ENCODE measurements around the gene C5. TPM values are rescaled to one million over a fixed set of nuclear protein-coding genes. Genes with fewer than 3 reads are reported as not detected.

C5 gene
- polyA plus RNA-seq, 3 donors: 2.7 to 14.1 (median 3.0) TPM

GRCh38 chr9:120904061-120904977 is 145.8 kb downstream of the C5 start:
- WGBS, 3 donors: 84 to 91% (median 87%) methylated on average over 16 of the region's 16 CpGs

DNA sequence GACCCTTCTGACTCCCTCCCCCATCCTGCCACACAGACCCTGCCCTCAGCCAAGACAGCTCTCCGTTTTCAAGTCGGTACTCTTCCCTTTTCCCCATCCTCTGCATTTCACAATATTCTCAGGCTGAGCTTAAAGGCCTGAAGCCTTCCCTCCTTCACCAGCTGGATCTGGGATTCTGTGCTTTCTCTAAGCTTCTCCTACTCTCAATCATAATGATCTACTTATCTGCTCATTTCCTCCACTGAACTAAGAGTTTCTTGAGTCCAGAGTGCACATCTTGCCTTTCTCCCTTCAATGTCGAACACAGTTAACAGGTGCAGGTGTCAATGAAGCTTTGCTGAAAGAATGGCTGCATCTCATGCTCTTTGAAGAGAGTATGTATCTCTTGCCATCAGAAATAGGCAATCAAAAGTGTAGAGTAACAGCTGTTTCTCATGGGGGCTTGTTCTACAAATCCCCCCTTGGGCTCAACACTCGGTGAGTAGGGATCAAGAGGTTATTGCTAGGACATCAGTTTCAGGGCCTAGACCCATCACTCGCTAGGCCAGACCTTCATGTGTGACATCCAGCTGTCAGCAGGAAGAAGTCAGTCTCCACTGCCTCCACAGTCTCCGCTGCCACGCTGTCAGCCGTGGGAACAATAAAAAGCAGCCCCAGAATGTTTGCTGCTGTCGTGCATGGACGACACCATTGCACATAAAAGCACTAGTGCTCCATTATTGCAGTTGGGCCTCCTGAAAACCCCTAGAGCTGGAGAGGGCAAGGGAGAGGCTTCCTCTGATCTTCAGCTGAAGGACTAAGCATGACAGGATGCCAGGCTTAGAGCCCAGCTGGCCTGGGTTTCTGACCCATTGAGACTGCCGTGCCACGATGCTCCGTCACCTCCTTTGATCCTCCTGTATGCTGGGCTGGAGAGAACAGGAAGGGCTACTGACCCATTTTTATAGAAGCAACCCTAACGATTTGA is 147.2 kb downstream of the C5 start:
- H3K27ac ChIP-seq (ENCODE audit: low read depth, low read length): no peak overlapping the region
- WGBS, 3 donors: 76 to 80% (median 78%) methylated on average over 14 of the region's 14 CpGs

More at GRCh38 chr9:120904061-120904977, 145.8 kb downstream of the C5 start:
- H3K27ac ChIP-seq (ENCODE audit: low read depth, low read length): no peak overlapping the region

Other genes starting within 250 kb of the C5 start
- gene PSMD5, start 207.4 kb downstream of the C5 start, polyA plus RNA-seq: 10 to 100 TPM; 14.8 to 25.9 (median 15.8) TPM
- 10 to 100 TPM in 2 of 3 donors, 1 to 10 TPM in 1; 4.1 to 37.8 (median 10.6) TPM for gene PHF19, start 173.1 kb downstream of the C5 start, polyA plus RNA-seq
- gene TRAF1, start 123.5 kb downstream of the C5 start, polyA plus RNA-seq: 1 to 10 TPM; 2.4 to 5.3 (median 4.0) TPM
- 10 to 100 TPM in 1 of 3 donors, 1 to 10 TPM in 2; 3.9 to 11.1 (median 6.7) TPM for gene CNTRL, start 24.7 kb upstream of the C5 start, polyA plus RNA-seq
- gene RAB14, start 151.6 kb upstream of the C5 start, polyA plus RNA-seq: 10 to 100 TPM; 14.1 to 31.0 (median 26.0) TPM
- gene GSN, start 217.9 kb upstream of the C5 start, polyA plus RNA-seq: 1,000 to 10,000 TPM in 2 of 3 donors, 100 to 1,000 TPM in 1; 183 to 2,232 (median 1,519) TPM